NOMO-1 treated with dmso at 0.1 percent for 144 hours (cell line): ENCODE results near the gene CIT.

Experiments used
- DNase-seq: peaks from one replicate; lab custom pipeline; 2025; ENCODE audit not compliant: unreplicated experiment; lab: John Stamatoyannopoulos, UW

The CIT gene

GRCh38 chr12:119857041-119857591 lies 20.0 kb downstream of the CIT start:
- no peak for DNase-seq

- no peak for DNase-seq
These were observed 26.8 kb downstream of the CIT start for GRCh38 chr12:119850330-119850729.

- DNase-seq, result no peak
These were observed 34.0 kb downstream of the CIT start for GRCh38 chr12:119843100-119843499.

GRCh38 chr12:119842380-119842779 lies 34.7 kb downstream of the CIT start:
- DNase-seq, result no peak

- DNase-seq, result no peak
These were observed 35.5 kb downstream of the CIT start for GRCh38 chr12:119841433-119842210.

GRCh38 chr12:119840582-119840981 lies 36.5 kb downstream of the CIT start:
- no peak for DNase-seq

GRCh38 chr12:119840168-119840567 lies 37.0 kb downstream of the CIT start:
- no peak for DNase-seq

GRCh38 chr12:119838826-119839600 lies 38.1 kb downstream of the CIT start:
- no peak for DNase-seq

- DNase-seq, result no peak
These were observed 40.3 kb downstream of the CIT start for GRCh38 chr12:119836781-119837180.

GRCh38 chr12:119835068-119835467 lies 42.1 kb downstream of the CIT start:
- no peak for DNase-seq

GRCh38 chr12:119829439-119829838 lies 47.7 kb downstream of the CIT start:
- DNase-seq, result no peak

- DNase-seq, result no peak
These were observed 48.8 kb downstream of the CIT start for GRCh38 chr12:119828300-119828699.

GRCh38 chr12:119827760-119828159 lies 49.4 kb downstream of the CIT start:
- no peak for DNase-seq

GRCh38 chr12:119826661-119827445 lies 50.3 kb downstream of the CIT start:
- no peak for DNase-seq

- DNase-seq, result no peak
These were observed 51.9 kb downstream of the CIT start for GRCh38 chr12:119825262-119825661.

GRCh38 chr12:119822046-119822445 lies 55.1 kb downstream of the CIT start:
- no peak for DNase-seq

GRCh38 chr12:119819322-119819721 lies 57.8 kb downstream of the CIT start:
- DNase-seq, result no peak

GRCh38 chr12:119817546-119818343 lies 59.4 kb downstream of the CIT start:
- DNase-seq, result no peak

- DNase-seq, result no peak
These were observed 68.1 kb downstream of the CIT start for GRCh38 chr12:119809023-119809422.

GRCh38 chr12:119808441-119808840 lies 68.7 kb downstream of the CIT start:
- no peak for DNase-seq
